GM12891 (cell line): ENCODE results near the gene DUSP22.

Source experiments
- POLR2A ChIP-seq: IDR thresholded peaks from 2 replicates; pipeline ENCODE4 v1.6.1; 2011; ENCODE audit warnings: low read depth, low read length, control low read depth
- TAF1 ChIP-seq: IDR thresholded peaks from 2 replicates; pipeline ENCODE4 v1.6.1; 2011; ENCODE audit warnings: low read depth, low read length, control low read depth

DNA sequence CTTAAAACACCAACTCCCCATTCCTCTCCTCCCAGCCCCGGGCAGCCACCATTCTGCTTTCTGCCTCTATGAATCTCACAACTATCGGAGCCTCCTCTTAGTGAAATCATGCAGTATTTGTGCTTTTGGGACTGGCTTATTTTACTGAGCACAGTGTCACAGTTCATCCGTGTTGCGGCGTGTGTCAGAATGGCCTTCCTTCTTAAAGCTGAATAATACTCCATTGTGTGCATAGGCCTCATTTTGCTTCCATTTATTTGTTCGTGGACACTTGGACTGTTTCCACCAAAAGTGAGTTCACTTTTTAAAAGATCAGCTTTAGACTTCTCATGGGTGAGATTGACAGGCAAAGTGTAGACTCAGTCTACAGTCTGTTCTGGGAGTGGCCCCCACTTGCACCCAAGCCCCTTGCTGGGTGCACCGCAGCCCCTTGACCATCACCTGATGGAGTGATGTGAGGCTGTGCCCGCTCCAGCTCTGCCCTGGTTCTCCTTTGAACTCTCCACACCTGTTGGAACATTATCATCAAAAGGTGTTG lies 12.6 kb downstream of the DUSP22 start:
- no peak for TF ChIP-seq POLR2A
- no peak for TF ChIP-seq TAF1
